Ishikawa (cell line): ENCODE data around the gene FXYD3.

Experiments used
- CEBPB ChIP-seq: IDR thresholded peaks from 2 replicates; pipeline ENCODE4 v1.6.1; 2012
- CREB1 ChIP-seq: IDR thresholded peaks from 2 replicates; pipeline ENCODE4 v1.6.1; 2012; ENCODE audit warnings: low read depth
- EGR1 ChIP-seq: IDR thresholded peaks from 2 replicates; pipeline ENCODE4 v1.6.1; 2012
- EP300 ChIP-seq: IDR thresholded peaks from 2 replicates; pipeline ENCODE4 v1.6.1; 2012; ENCODE audit warnings: borderline replicate concordance
- FOXM1 ChIP-seq: IDR thresholded peaks from 2 replicates; pipeline ENCODE4 v1.6.1; 2012; ENCODE audit warnings: low read depth, borderline replicate concordance
- NFIC ChIP-seq: IDR thresholded peaks from 2 replicates; pipeline ENCODE4 v1.6.1; 2012
- RAD21 ChIP-seq: IDR thresholded peaks from 2 replicates; pipeline ENCODE4 v1.6.1; 2012; ENCODE audit warnings: low read depth
- TAF1 ChIP-seq: IDR thresholded peaks from 2 replicates; pipeline ENCODE4 v1.6.1; 2012; ENCODE audit warnings: low read depth, mild to moderate bottlenecking
- TCF12 ChIP-seq: IDR thresholded peaks from 2 replicates; pipeline ENCODE4 v1.6.1; 2012; ENCODE audit warnings: low read depth
- TEAD4 ChIP-seq: IDR thresholded peaks from 2 replicates; pipeline ENCODE4 v1.6.1; 2012
- YY1 ChIP-seq: IDR thresholded peaks from 2 replicates; pipeline ENCODE4 v1.6.1; 2012; ENCODE audit warnings: low read depth
- ZBTB7A ChIP-seq: IDR thresholded peaks from 2 replicates; pipeline ENCODE4 v1.6.1; 2012; ENCODE audit warnings: low read depth
- TF ChIP-seq, protein P1 (sequence below): IDR thresholded peaks from 2 replicates; pipeline ENCODE4 v1.6.1; 2012
- TF ChIP-seq, protein P2 (sequence below): IDR thresholded peaks from 2 replicates; pipeline ENCODE4 v1.6.1; 2012
- TF ChIP-seq, protein P3 (sequence below): IDR thresholded peaks from 2 replicates; pipeline ENCODE4 v1.6.1; 2012; ENCODE audit warnings: low read depth, mild to moderate bottlenecking

The FXYD3 gene

DNA sequence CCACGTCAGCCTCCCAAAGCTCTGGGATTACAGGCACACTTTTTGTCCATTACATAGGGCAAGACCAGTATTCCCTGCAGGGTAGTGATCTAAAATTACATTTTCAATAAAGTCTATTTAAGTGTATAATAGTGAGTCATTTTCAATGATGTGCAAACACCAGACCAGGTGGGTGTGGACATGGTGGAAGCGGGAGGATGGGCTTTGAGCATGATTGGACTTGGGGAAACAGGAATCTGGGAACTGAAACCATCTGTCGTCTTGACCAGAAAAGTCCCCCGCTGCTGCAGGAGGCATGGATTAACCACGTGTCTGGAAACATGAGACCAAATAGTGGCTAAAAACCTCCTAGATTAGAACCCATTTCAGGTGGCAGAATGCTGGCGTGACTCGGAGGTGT is 4.9 kb downstream of the FXYD3 start:
- no peak for TF ChIP-seq RAD21
- TF ChIP-seq, protein P1, sequence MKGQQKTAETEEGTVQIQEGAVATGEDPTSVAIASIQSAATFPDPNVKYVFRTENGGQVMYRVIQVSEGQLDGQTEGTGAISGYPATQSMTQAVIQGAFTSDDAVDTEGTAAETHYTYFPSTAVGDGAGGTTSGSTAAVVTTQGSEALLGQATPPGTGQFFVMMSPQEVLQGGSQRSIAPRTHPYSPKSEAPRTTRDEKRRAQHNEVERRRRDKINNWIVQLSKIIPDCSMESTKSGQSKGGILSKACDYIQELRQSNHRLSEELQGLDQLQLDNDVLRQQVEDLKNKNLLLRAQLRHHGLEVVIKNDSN = peak; percentile 25; the same call in 1 of the 2 replicates
- TF ChIP-seq, protein P2, sequence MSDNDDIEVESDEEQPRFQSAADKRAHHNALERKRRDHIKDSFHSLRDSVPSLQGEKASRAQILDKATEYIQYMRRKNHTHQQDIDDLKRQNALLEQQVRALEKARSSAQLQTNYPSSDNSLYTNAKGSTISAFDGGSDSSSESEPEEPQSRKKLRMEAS = peak; percentile 40; the same call in 1 of the 2 replicates

DNA sequence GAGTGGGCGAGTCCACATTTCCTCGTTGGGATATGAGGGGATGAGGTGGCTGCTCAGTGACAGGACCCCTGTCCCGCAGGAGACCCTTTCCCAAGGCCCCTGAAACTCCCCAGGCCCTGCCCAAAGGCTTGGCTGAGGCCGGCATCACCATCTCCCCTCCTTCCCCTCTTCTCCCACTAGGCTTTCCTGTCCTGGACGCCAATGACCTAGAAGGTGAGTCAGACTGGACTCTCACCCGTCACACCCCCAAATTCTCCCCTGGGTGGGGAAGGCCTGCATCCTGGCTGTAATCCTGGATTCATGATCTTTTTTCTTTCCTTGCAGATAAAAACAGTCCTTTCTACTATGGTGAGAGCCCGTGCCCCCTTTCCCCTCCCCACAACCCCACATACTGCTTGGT is 5.3 kb downstream of the FXYD3 start:
- TF ChIP-seq CEBPB = no peak
- no peak for TF ChIP-seq EP300
- TF ChIP-seq TCF12 = no peak
- TF ChIP-seq CREB1 = no peak
- no peak for TF ChIP-seq YY1
- no peak for TF ChIP-seq EGR1
- TF ChIP-seq TEAD4 = no peak
- TF ChIP-seq TAF1 = no peak
- TF ChIP-seq, protein P3, sequence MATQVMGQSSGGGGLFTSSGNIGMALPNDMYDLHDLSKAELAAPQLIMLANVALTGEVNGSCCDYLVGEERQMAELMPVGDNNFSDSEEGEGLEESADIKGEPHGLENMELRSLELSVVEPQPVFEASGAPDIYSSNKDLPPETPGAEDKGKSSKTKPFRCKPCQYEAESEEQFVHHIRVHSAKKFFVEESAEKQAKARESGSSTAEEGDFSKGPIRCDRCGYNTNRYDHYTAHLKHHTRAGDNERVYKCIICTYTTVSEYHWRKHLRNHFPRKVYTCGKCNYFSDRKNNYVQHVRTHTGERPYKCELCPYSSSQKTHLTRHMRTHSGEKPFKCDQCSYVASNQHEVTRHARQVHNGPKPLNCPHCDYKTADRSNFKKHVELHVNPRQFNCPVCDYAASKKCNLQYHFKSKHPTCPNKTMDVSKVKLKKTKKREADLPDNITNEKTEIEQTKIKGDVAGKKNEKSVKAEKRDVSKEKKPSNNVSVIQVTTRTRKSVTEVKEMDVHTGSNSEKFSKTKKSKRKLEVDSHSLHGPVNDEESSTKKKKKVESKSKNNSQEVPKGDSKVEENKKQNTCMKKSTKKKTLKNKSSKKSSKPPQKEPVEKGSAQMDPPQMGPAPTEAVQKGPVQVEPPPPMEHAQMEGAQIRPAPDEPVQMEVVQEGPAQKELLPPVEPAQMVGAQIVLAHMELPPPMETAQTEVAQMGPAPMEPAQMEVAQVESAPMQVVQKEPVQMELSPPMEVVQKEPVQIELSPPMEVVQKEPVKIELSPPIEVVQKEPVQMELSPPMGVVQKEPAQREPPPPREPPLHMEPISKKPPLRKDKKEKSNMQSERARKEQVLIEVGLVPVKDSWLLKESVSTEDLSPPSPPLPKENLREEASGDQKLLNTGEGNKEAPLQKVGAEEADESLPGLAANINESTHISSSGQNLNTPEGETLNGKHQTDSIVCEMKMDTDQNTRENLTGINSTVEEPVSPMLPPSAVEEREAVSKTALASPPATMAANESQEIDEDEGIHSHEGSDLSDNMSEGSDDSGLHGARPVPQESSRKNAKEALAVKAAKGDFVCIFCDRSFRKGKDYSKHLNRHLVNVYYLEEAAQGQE = no peak
- no peak for TF ChIP-seq NFIC
- TF ChIP-seq, protein P2 = no peak
- TF ChIP-seq, protein P1 = no peak
- no peak for TF ChIP-seq RAD21
- no peak for TF ChIP-seq FOXM1
- TF ChIP-seq ZBTB7A = no peak

DNA sequence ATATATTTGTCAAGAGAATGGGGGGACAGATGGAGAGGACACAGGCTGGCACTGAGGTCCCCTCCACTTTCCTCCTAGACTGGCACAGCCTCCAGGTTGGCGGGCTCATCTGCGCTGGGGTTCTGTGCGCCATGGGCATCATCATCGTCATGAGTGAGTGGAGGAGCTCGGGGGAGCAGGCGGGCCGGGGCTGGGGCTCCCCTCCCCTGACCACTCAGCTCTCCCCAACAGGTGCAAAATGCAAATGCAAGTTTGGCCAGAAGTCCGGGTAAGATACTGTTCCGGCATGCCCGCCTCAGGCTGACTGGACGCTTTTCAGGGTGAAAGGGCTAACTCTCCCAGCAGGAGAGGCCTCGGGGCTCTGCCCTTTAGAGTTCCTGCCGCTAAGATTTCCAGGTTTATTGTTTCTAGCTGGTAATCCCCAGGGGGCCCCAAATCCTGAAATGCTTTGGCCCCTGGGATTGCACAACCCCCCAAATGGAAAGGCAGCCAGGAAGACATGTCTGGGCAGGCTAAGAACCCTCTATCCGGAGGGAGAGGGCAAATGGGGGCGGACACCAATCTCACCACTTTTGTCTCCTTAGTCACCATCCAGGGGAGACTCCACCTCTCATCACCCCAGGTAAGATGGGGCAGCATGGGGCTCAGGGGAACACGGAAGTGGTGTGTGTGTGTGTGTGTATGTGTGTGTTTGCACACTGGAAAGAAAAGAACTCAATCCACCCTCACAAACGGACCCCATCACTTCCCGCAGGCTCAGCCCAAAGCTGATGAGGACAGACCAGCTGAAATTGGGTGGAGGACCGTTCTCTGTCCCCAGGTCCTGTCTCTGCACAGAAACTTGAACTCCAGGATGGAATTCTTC is 7.3 kb downstream of the FXYD3 start:
- no peak for TF ChIP-seq EGR1
- TF ChIP-seq CEBPB = 0 out of 2 replicates have a peak, but pooled peaks have one; percentile 34

DNA sequence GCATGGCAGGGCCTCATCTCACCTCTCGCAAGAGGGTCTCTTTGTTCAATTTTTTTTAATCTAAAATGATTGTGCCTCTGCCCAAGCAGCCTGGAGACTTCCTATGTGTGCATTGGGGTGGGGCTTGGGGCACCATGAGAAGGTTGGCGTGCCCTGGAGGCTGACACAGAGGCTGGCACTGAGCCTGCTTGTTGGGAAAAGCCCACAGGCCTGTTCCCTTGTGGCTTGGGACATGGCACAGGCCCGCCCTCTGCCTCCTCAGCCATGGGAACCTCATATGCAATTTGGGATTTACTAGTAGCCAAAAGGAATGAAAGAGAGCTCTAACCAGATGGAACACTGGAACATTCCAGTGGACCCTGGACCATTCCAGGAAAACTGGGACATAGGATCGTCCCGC is 8.0 kb downstream of the FXYD3 start:
- TF ChIP-seq FOXM1 = no peak
- TF ChIP-seq EP300 = no peak
- no peak for TF ChIP-seq TCF12
- TF ChIP-seq TAF1 = no peak
- no peak for TF ChIP-seq YY1
- TF ChIP-seq, protein P2 = no peak

DNA sequence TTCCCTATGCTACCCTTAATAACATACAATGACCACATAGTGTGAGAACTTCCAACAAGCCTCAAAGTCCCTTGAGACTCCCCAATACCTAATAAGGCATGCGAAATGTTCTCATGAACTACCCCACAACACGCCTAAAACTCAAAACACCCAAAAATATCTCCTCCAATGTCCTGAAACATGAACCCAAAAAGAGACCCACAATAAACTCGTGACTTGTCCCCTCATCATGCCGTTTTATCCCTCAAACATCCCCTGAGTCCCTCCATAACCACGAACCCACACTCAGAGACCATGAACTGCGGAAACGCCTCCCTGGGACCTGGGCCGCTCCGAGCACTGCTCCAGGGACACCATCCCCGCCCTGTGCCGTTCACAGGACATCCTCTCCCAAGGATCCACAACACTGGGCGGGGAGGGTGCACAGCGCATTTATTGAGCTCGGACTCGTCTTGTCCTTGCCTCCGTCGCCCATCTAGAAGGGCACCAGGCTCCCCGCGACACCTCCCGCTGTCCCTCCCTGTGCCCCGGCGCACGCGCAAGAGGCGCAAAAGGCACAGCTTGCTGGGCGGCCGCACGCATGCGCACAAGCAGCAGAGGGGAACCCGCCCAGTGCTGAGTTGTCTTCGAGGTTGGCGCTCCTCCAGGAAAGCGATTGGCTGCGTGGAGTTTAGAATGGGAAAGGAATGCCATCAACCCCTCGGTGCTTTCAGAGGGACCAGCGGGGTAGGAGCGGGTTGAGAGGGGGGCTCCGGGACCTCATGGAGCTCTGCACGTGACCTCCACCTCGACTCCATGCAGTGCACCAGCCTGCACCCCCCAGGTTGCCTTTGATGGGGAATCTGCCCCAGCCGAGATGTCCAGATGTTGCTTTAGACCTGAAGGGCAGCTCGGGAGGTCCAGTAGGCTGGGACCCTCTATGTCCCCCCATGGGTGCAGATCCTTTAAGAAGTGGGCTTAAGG is 8.8 kb downstream of the FXYD3 start:
- TF ChIP-seq NFIC = 0 out of 2 replicates have a peak, but pooled peaks have one; percentile 42
- TF ChIP-seq, protein P2 = peak; percentile 91
- TF ChIP-seq YY1 = peak; percentile 15; the same call in 1 of the 2 replicates
- no peak for TF ChIP-seq EP300
- TF ChIP-seq, protein P1 = peak; percentile 75
- TF ChIP-seq FOXM1 = no peak

DNA sequence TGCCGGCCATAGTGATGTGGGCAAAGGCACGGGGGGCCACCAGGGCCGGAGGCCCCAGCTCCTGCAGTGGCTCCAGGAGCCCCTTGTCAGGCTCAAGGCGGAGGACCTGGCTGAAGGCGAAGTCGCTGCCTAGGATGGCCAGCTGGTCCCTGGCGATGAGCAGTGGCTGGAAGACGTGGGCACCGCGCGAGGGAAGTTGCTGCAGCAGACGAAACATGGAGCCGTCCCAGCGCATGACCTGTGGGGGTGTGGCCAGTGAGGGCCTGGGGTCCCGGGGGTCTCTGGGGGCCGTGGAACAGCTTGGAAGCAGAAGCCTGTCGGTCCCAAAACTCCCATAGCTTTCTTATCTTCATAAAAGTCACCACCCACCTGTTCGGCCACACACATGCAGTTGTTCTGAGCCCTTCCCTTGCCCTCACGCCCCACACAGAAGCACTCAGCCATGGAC is 9.7 kb downstream of the FXYD3 start:
- TF ChIP-seq ZBTB7A = no peak
- no peak for TF ChIP-seq TCF12
- TF ChIP-seq NFIC = no peak
- TF ChIP-seq, protein P3 = no peak
- TF ChIP-seq CREB1 = no peak
- no peak for TF ChIP-seq EP300
- no peak for TF ChIP-seq CEBPB
- TF ChIP-seq, protein P1 = no peak
- TF ChIP-seq, protein P2 = no peak
- TF ChIP-seq TEAD4 = no peak
- TF ChIP-seq YY1 = no peak
- no peak for TF ChIP-seq FOXM1
- TF ChIP-seq EGR1 = no peak
- TF ChIP-seq TAF1 = no peak
